HCT116 (cell line): ENCODE measurements around the gene CLCN1. TPM values are rescaled to one million over a fixed set of nuclear protein-coding genes. Genes with fewer than 3 reads are reported as not detected.

ENCODE experiments used
- ATAC-seq: fragments of 200-7000 bp; cut with Tn5 transposase; 2 replicates; pipeline ENCODE4 v1.9.1; 2020; ENCODE audit warnings: mild to moderate bottlenecking, moderate library complexity
- BruUV-seq: library from RNA; stranded (reverse); fragments of 400-500 nt; replicated peaks from 2 replicates; lab custom pipeline; 2021; lab: Mats Ljungman, UMichigan
- CTCF ChIA-PET: fragments of 300-600 bp; sonication (Branson Sonifier 250); formaldehyde crosslinking; loops from one replicate; lab custom pipeline; 2021; ENCODE audit warnings: antibody characterized with exemption; lab: Charles Lee
- POLR2A ChIA-PET: fragments of 300-600, 350-600 bp; sonication (Branson Sonifier 250); formaldehyde crosslinking; loops from one replicate; lab custom pipeline; 2021; ENCODE audit warnings: antibody characterized with exemption; lab: Charles Lee
- RAD21 ChIA-PET, 2 experiments: fragments of 300-600 bp; sonication (Branson Sonifier 250); formaldehyde crosslinking; loops; one replicate each; lab custom pipeline; 2023; ENCODE audit warnings: low total read pairs in 2 of 2; ENCODE audit not compliant: uncharacterized antibody in 2 of 2, unreplicated experiment in 2 of 2, low non-redundant PET in 1 of 2; lab: Charles Lee
- DNase-seq: peaks from one replicate; pipeline ENCODE4 v3.0.0-alpha.2; 2010; ENCODE audit warnings: low read depth, low spot score
- H2AFZ ChIP-seq: fragments of 200-600 bp; shearing (Covaris generic), sonication (generic); 2 replicates; pipeline ENCODE4 v1.6.1; 2017; ENCODE audit warnings: low read depth, mixed run types, mixed read lengths, antibody characterized with exemption, low read length; ENCODE audit not compliant: poor library complexity, severe bottlenecking
- H3K27ac ChIP-seq: 2 replicates; pipeline ENCODE4 v1.5.1; 2012; ENCODE audit warnings: low read depth, low read length
- H3K27me3 ChIP-seq: fragments of 200-600 bp; sonication (generic); 2 replicates; pipeline ENCODE4 v1.6.1; 2016; ENCODE audit warnings: mixed run types, low read length, mixed read lengths; ENCODE audit not compliant: insufficient read depth
- H3K36me3 ChIP-seq, 2 experiments: fragments of 200-500 bp in 1 of 2; fragments of 200-600 bp in 1 of 2; sonication (Bioruptor generic) in 1 of 2; sonication (generic) in 1 of 2; 2 replicates each; pipeline versions ENCODE4 v1.5.1 to v1.6.1; 2014 to 2016; ENCODE audit warnings: low read length in 2 of 2, inconsistent platforms in 1 of 2, mixed read lengths in 1 of 2, mixed run types in 1 of 2; ENCODE audit not compliant: insufficient read depth in 2 of 2, control insufficient read depth in 1 of 2
- H3K4me1 ChIP-seq, 2 experiments: fragments of 200-600 bp in 1 of 2; sonication (generic) in 1 of 2; 2 replicates each; pipeline versions ENCODE4 v1.5.1 to v1.6.1; 2012 to 2017; ENCODE audit warnings: low read length in 2 of 2, inconsistent platforms in 1 of 2, mild to moderate bottlenecking in 1 of 2, mixed read lengths in 1 of 2, mixed run types in 1 of 2, moderate library complexity in 1 of 2; ENCODE audit not compliant: insufficient read depth in 2 of 2, control insufficient read depth in 1 of 2
- H3K4me2 ChIP-seq: fragments of 200-600 bp; sonication (generic); 2 replicates; pipeline ENCODE4 v1.6.1; 2017; ENCODE audit warnings: mixed run types, low read length, mixed read lengths
- H3K4me3 ChIP-seq, 2 experiments: fragments of 200-600 bp in 1 of 2; sonication (generic) in 1 of 2; replicated peaks in 1 of 2; 2 replicates each; pipeline ENCODE4 v1.5.1; 2011 to 2016; ENCODE audit warnings: low read length in 2 of 2, control low read depth in 1 of 2, low read depth in 1 of 2, mild to moderate bottlenecking in 1 of 2, mixed read lengths in 1 of 2, mixed run types in 1 of 2
- H3K79me2 ChIP-seq: fragments of 200-600 bp; sonication (generic); 2 replicates; pipeline ENCODE4 v1.6.1; 2017; ENCODE audit warnings: mild to moderate bottlenecking, mixed run types, low read length, moderate library complexity, mixed read lengths; ENCODE audit not compliant: insufficient read depth
- H3K9ac ChIP-seq: fragments of 200-600 bp; sonication (generic); 2 replicates; pipeline ENCODE4 v1.6.1; 2016; ENCODE audit warnings: low read length, mixed read lengths
- H3K9me2 ChIP-seq: fragments of 200-600 bp; sonication (generic), shearing (Covaris generic); 2 replicates; pipeline ENCODE4 v1.6.1; 2017; ENCODE audit warnings: mixed run types, mild to moderate bottlenecking, moderate library complexity; ENCODE audit not compliant: insufficient read depth
- H3K9me3 ChIP-seq, 2 experiments: fragments of 200-500 bp in 1 of 2; fragments of 200-600 bp in 1 of 2; sonication (Bioruptor generic) in 1 of 2; sonication (generic) in 1 of 2; 2 replicates each; pipeline ENCODE4 v1.6.1; 2014 to 2017; ENCODE audit warnings: low read length in 2 of 2, mixed read lengths in 2 of 2, inconsistent platforms in 1 of 2, low read depth in 1 of 2, mild to moderate bottlenecking in 1 of 2, mixed run types in 1 of 2, moderate library complexity in 1 of 2; ENCODE audit not compliant: control insufficient read depth in 1 of 2, insufficient read depth in 1 of 2
- H4K20me1 ChIP-seq: fragments of 200-600 bp; sonication (generic), shearing (Covaris generic); 2 replicates; pipeline ENCODE4 v1.6.1; 2017; ENCODE audit warnings: mixed run types, mild to moderate bottlenecking, moderate library complexity; ENCODE audit not compliant: insufficient read depth
- CEBPB ChIP-seq: IDR thresholded peaks from 2 replicates; pipeline ENCODE4 v1.6.1; 2012; ENCODE audit warnings: low read depth
- JUND ChIP-seq: IDR thresholded peaks from 2 replicates; pipeline ENCODE4 v1.6.1; 2012
- MAX ChIP-seq: IDR thresholded peaks from 2 replicates; pipeline ENCODE4 v1.6.1; 2012
- POLR2A ChIP-seq: IDR thresholded peaks from 2 replicates; pipeline ENCODE4 v1.7.0; 2011; ENCODE audit warnings: borderline replicate concordance; ENCODE audit not compliant: insufficient read depth, insufficient read length; ENCODE audit errors: extremely low read depth
- RAD21 ChIP-seq: IDR thresholded peaks from 2 replicates; pipeline ENCODE4 v1.6.1; 2012; ENCODE audit warnings: low read depth, mild to moderate bottlenecking
- SP1 ChIP-seq: IDR thresholded peaks from 2 replicates; pipeline ENCODE4 v1.6.1; 2012; ENCODE audit warnings: low read depth
- SRF ChIP-seq: IDR thresholded peaks from 2 replicates; pipeline ENCODE4 v1.6.1; 2012; ENCODE audit warnings: low read depth
- TCF7L2 ChIP-seq: IDR thresholded peaks from 2 replicates; pipeline ENCODE4 v1.7.0; 2011; ENCODE audit warnings: borderline replicate concordance, inconsistent platforms; ENCODE audit not compliant: insufficient read depth, insufficient read length; ENCODE audit errors: extremely low read depth
- ZFX ChIP-seq: fragments of 450-650 bp; IDR thresholded peaks from 2 replicates; pipeline ENCODE4 v1.6.1; 2017
- intact Hi-C: fragments of 100-400 bp; cut with micrococcal nuclease; formaldehyde crosslinking; loops from 2 replicates; pipeline ENCODE4 v1.10.0; 2022
- total RNA-seq: library from RNA; stranded (reverse); gene quantifications from one replicate; pipeline ENCODE4 v1.2.1, GENCODE V29; 2021; ENCODE audit not compliant: unreplicated experiment
- TF ChIP-seq, protein P1 (sequence below), 3 experiments: fragments of 200-600 bp in 1 of 3; sonication (generic) in 1 of 3; IDR thresholded peaks in 2 of 3; conservative IDR thresholded peaks in 1 of 3; 2 replicates each; pipeline ENCODE4 v1.5.1; 2012 to 2017; ENCODE audit warnings: low read depth in 2 of 3, low read length in 2 of 3, antibody characterized with exemption in 1 of 3, borderline replicate concordance in 1 of 3, control low read depth in 1 of 3, mild to moderate bottlenecking in 1 of 3, mixed read lengths in 1 of 3, mixed run types in 1 of 3, moderate library complexity in 1 of 3; ENCODE audit not compliant: insufficient read depth in 1 of 3

The CLCN1 gene
- total RNA-seq, 1 experiment from 2014 or later = 0.47 TPM

GRCh38 chr7:143296686-143297085, 19.2 kb upstream of the CLCN1 start:
- H3K4me2 ChIP-seq = no peak overlapping the region
- peaks cover 69 to 79% of the 10 kb centered on the region in 2 experiments for H3K36me3 ChIP-seq

More at GRCh38 chr7:143296686-143297085, 19.2 kb upstream of the CLCN1 start:
- Histone ChIP-seq H3K27me3 (no peaks in the 10 kb centered on the region), H3K79me2 (peaks cover 47% of the 10 kb centered on the region), H3K27ac (no peak overlapping the region), H3K9ac (no peak overlapping the region), H3K9me3 (no peaks in the 10 kb centered on the region), H2AFZ (no peak overlapping the region), H3K9me2 (no peaks in the 10 kb centered on the region), H3K4me1 (no peaks in the 10 kb centered on the region), H4K20me1 (peaks cover 5% of the 10 kb centered on the region; the same call in 1 of the 2 replicates), H3K4me3 (no peak overlapping the region)
- RAD21 ChIA-PET = no interaction called here
- intact Hi-C loops = no loop called here
- TF ChIP-seq, protein P1, sequence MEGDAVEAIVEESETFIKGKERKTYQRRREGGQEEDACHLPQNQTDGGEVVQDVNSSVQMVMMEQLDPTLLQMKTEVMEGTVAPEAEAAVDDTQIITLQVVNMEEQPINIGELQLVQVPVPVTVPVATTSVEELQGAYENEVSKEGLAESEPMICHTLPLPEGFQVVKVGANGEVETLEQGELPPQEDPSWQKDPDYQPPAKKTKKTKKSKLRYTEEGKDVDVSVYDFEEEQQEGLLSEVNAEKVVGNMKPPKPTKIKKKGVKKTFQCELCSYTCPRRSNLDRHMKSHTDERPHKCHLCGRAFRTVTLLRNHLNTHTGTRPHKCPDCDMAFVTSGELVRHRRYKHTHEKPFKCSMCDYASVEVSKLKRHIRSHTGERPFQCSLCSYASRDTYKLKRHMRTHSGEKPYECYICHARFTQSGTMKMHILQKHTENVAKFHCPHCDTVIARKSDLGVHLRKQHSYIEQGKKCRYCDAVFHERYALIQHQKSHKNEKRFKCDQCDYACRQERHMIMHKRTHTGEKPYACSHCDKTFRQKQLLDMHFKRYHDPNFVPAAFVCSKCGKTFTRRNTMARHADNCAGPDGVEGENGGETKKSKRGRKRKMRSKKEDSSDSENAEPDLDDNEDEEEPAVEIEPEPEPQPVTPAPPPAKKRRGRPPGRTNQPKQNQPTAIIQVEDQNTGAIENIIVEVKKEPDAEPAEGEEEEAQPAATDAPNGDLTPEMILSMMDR (IDR thresholded peaks at IDR 0.05 in 2 of 3, conservative IDR thresholded peaks at IDR 0.05 in 1 of 3; ENCODE audit: borderline replicate concordance in 1 of 3, insufficient read depth in 1 of 3, low read depth in 2 of 3, low read length in 2 of 3) = no peak
- TF ChIP-seq RAD21 (no peak), SRF (no peak), CEBPB (no peak), POLR2A (no peak), ZFX (no peak), TCF7L2 (no peak), MAX (no peak), JUND (no peak), SP1 (no peak)
- POLR2A ChIA-PET = no interaction called here
- CTCF ChIA-PET = interaction anchor here (0.8 to 1.0 kb wide), 2 partner anchors 9 to 12 kb away, joined by 3 to 4 read pairs; partner anchors contain the start of gene CASP2
- no peak for ATAC-seq
- no peak for DNase-seq
- BruUV-seq = no TSS peak
